ENCODE results near the gene ATP2B1. TPM values are rescaled to one million over a fixed set of nuclear protein-coding genes. Genes with fewer than 3 reads are reported as not detected.

The ATP2B1 gene
- total RNA-seq, 1 donor from 2014 or later: 24.6 TPM

DNA sequence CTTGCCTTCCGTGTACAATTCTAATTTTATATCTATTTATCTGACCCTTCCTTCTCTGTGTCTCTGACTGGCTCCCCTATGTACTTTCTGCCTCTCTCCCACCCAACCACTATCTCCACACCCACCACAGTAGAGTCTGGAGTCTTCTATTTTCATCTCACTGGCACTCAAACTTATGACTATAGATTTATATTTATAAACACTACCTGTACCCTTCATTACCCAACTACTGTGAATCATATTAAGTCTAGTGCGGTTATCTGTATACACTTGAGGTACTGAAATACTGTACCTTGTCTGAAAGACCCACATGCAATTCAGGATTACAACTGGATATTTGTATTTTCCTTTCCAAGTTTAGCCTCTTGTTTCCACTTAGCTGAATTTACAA lies 36.1 kb downstream of the ATP2B1 start:
- DNase-seq (ENCODE audit: extremely low spot score in 2 of 2): no peak
- H3K4me1 ChIP-seq: peaks cover 13% of the 10 kb centered on the region
- H3K4me3 ChIP-seq: no peak overlapping the region
- no peaks in the 10 kb centered on the region for H3K9me3 ChIP-seq
- H3K36me3 ChIP-seq: no peaks in the 10 kb centered on the region
- intact Hi-C loops (cut with DNase I): no loop called here
- no peaks in the 10 kb centered on the region for H3K27me3 ChIP-seq
- no peak overlapping the region for H3K27ac ChIP-seq
- no peak for TF ChIP-seq CTCF (IDR thresholded peaks at IDR 0.05)
- TF ChIP-seq POLR2A (IDR thresholded peaks at IDR 0.05): no peak
- TF ChIP-seq POLR2AphosphoS5 (IDR thresholded peaks at IDR 0.05; ENCODE audit: insufficient read depth in 1 of 2, low read depth in 1 of 2): no peak

GRCh38 chr12:89671469-89671868 lies 37.2 kb downstream of the ATP2B1 start:
- H3K36me3 ChIP-seq: no peaks in the 10 kb centered on the region
- H3K9me3 ChIP-seq: no peaks in the 10 kb centered on the region
- no peaks in the 10 kb centered on the region for H3K27me3 ChIP-seq
- DNase-seq (ENCODE audit: extremely low spot score in 2 of 2): no peak
- peaks cover 13% of the 10 kb centered on the region for H3K4me1 ChIP-seq
- no peak overlapping the region for H3K27ac ChIP-seq
- TF ChIP-seq POLR2A (IDR thresholded peaks at IDR 0.05): no peak
- TF ChIP-seq CTCF (IDR thresholded peaks at IDR 0.05): no peak
- no peak for TF ChIP-seq POLR2AphosphoS5 (IDR thresholded peaks at IDR 0.05; ENCODE audit: insufficient read depth in 1 of 2, low read depth in 1 of 2)
- H3K4me3 ChIP-seq: no peak overlapping the region
- intact Hi-C loops (cut with DNase I): no loop called here

- intact Hi-C loops (cut with DNase I): no loop called here
- H3K36me3 ChIP-seq: no peaks in the 10 kb centered on the region
- H3K4me1 ChIP-seq: peaks cover 16% of the 10 kb centered on the region
- no peak overlapping the region for H3K27ac ChIP-seq
- no peaks in the 10 kb centered on the region for H3K27me3 ChIP-seq
- TF ChIP-seq POLR2AphosphoS5 (IDR thresholded peaks at IDR 0.05; ENCODE audit: insufficient read depth in 1 of 2, low read depth in 1 of 2): no peak
- TF ChIP-seq POLR2A (IDR thresholded peaks at IDR 0.05): no peak
- TF ChIP-seq CTCF (IDR thresholded peaks at IDR 0.05): no peak
- no peaks in the 10 kb centered on the region for H3K9me3 ChIP-seq
- no peak overlapping the region for H3K4me3 ChIP-seq
- DNase-seq (ENCODE audit: extremely low spot score in 2 of 2): no peak
These were observed 39.4 kb downstream of the ATP2B1 start for GRCh38 chr12:89669197-89669596.

GRCh38 chr12:89665556-89665955 lies 43.1 kb downstream of the ATP2B1 start:
- DNase-seq (ENCODE audit: extremely low spot score in 2 of 2): no peak

More at GRCh38 chr12:89665556-89665955, 43.1 kb downstream of the ATP2B1 start:
- intact Hi-C loops (cut with DNase I): no loop called here
- Histone ChIP-seq H3K27me3 (no peaks in the 10 kb centered on the region), H3K4me3 (no peak overlapping the region), H3K4me1 (peaks cover 26% of the 10 kb centered on the region), H3K9me3 (no peaks in the 10 kb centered on the region), H3K27ac (no peak overlapping the region), H3K36me3 (no peaks in the 10 kb centered on the region)
- TF ChIP-seq CTCF (IDR thresholded peaks at IDR 0.05) (no peak), POLR2AphosphoS5 (IDR thresholded peaks at IDR 0.05; ENCODE audit: insufficient read depth in 1 of 2, low read depth in 1 of 2) (no peak), POLR2A (IDR thresholded peaks at IDR 0.05) (no peak)
